ENCODE data around the gene LRMDA.

The LRMDA gene

DNA sequence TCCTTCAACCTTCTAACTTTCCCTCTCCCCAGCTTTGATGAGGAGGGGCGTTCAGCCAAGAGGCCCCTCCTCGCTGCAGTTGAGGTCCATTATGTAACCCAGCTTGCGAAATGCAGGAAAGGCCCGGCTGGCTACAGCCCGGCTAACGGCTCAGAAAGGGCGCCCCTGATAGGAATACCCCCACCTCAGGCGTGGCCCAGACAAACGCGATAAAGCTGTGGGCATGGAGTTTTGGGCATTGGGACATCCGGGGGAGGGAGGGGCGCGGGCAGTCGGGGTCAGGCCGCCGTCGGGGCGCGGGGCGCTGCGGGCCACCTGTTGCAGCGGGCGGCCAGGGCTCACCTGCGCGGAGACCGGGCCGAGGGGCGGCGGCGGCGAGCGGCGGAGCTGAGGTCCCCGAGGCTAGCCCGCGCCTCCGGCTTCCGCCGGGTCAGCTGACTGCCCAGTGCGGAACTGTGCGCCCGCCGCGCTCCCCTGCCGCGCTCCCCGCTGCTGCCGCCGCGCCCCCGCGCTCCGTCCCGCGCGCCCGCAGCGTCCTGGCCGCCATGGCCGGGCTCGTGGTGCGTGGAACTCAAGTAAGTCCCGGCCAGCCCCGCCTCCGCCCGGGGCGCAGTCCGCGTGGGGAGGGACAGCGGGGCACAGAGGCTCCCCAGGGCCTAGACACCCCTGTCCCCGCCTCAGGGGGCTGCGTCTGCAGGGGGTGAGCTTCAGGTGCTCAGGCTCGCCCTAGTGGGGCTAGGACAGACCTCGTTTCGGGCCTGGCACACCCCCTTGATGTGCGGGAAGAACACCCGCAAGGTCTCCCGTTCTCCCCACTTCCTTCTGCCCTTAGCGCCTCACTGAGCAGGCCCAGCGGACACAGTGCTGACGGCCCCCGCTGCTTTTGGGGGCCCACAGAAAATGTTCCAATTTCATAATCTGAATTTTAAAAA, at the start of gene LRMDA:
Gene LRMDA, plus strand, starts transcription at position 445 of the 932 bp plus-strand sequence.
- DNase-seq (ENCODE audit: low read depth in 2 of 2), result no peak

DNA sequence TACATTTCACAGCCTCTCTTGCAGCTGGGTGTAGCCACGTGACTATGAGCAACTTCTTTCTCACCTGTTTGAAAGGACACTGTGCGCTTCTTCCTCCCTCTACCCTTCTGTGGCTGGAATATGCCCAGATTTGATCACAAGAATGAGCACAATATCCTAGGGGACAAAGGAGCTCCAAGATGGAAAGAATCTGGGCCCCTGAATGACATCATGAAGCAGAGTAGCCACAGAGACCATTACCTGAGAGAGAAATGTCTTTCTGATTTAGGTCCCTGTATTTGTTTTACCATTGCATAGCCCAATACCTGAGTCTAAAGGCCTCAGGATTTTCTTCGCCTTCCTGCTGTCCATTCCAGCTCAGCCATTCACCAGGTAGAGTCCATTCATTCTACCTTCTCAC, 45.3 kb upstream of the LRMDA start:
- DNase-seq (ENCODE audit: low read depth in 2 of 2), result no peak

DNA sequence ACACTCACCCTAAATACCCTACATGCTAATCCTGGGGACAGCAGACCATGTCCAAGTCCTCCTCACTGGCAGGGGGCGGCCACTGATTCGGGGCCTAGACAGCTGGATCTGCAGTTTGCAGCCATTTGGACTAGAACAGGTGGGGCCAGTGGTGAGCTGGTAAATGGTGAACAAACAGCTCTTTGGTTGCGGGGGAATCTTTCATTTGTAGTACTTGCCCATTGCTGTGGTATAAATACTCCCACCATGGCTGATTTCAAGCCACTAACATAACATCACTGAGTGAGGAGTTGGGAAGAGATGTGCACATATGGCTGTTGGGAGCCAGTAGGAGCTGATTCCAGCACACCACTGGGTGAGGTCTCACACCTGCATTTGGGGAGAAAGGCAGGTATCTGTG, 43.3 kb upstream of the LRMDA start:
- DNase-seq (ENCODE audit: low read depth in 2 of 2), result no peak

DNA sequence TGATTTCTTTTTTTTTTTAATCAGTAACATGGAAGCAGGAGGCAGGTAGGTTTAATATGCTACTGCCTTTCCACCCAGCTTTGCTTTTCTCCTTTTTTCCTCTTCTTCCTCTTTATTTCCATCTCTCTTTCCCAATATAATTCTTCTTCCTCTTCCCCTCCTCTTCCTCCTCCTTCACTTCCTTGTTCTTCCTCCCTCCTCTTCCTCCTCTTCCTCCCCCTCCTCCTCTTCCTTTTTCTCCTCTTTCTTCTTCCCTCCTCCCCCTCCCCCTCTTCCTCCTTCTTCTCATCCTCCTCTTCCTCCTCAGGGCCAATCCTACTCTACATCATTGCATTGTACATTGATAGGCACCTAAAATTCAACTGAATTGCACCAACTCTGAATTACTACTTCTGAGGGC, 41.2 kb upstream of the LRMDA start:
- no peak for DNase-seq (ENCODE audit: low read depth in 2 of 2)

DNA sequence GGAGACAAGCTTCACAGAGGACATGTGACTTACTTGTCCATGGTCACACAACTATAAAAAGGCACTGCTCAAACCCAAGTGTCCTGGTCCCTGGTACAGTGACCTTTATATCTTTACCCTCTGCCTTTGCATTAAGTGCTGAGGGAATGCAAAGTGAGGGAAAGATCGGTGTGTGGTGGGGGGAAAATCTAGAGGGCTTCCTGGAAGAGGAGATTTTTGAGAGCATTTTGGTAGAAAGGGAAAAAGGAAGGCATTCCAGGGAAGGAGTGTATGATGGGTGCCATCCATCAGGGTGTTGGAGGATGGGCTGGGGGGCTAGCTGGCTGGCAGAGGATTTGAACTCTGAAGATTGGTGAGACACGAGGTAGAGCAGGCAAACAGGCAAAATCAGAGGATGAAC, 39.2 kb upstream of the LRMDA start:
- DNase-seq (ENCODE audit: low read depth in 2 of 2), result no peak

DNA sequence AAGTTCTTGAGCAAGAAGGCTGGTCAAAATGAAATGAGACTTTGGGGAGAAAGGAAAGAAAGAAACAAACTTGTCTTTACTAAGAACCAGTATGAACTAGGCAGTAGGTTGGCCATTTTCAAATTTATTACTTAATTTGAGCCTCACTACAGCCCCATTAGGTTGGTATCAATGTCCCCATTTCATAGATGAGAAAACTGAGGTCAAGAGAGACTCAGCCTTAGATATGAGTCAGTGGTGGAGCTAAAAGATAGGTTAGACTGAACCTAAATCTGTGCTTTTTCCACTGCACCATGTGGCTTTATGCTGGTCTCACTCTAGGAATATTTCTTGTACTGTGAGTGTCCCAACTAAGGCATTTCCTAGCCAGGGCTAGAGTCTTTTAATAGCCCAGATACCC, 38.7 kb upstream of the LRMDA start:
- DNase-seq (ENCODE audit: low read depth in 2 of 2), result no peak

DNA sequence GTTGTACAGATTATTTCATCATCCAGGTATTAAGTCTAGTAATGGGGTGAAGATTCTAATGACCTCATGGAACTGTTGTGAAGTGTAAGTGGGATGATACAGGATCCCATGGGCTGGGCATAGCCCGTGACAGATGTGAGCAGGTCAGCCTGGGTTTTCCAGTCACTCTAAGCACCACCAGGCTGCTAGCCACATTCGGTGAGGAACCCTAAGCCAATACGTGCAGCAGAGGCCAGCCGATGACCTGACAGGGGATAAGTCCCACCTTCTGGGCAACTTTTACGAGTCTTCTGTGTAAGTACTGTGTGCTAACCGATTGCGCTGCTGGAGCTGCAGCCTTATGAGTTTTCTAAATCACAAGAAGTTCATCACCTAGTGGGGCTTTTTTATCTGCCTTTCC, 37.2 kb upstream of the LRMDA start:
- no peak for DNase-seq (ENCODE audit: low read depth in 2 of 2)

DNA sequence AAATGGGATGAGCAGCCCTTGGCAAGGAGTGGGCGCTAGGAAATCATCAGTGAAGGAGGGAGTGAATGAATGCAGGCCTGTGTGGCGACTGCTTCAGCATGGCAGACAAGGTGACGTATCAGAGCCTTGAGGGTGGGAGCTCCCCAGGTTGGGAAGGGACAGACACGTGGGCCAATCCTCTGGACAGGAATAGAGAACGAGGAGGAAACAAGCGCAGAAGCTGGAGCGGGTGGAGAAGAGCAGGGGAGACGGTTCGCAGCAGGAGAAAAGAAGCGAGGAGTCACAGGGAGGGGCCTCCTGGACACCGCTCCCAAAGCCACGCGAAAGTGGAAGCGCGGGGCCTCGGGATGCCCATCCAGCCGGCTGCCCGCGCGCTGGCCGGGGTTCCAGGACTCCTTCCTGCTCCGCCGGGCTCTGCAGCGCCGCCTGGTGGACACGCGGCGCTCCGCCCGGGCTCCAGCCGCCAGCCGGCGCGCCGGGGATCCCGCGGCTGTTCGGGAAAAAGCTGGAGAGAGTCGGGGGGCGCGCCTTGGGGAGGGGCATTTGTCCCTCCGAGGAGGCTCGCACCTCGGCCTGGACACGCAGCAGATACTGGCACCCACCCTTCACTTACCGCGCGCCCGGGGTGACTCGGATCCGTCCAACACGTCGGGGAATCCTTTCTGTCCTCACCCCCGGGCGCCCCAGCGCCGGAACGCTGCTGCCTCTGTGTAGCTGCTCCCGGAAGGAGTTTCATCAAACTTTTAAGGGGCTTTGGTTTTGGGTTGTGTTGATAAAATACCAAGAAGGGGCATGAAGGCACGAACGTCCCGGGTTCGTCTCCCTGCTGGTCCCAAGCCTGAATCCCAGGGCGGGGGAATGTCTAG, 36.1 kb upstream of the LRMDA start:
- no peak for DNase-seq (ENCODE audit: low read depth in 2 of 2)

DNA sequence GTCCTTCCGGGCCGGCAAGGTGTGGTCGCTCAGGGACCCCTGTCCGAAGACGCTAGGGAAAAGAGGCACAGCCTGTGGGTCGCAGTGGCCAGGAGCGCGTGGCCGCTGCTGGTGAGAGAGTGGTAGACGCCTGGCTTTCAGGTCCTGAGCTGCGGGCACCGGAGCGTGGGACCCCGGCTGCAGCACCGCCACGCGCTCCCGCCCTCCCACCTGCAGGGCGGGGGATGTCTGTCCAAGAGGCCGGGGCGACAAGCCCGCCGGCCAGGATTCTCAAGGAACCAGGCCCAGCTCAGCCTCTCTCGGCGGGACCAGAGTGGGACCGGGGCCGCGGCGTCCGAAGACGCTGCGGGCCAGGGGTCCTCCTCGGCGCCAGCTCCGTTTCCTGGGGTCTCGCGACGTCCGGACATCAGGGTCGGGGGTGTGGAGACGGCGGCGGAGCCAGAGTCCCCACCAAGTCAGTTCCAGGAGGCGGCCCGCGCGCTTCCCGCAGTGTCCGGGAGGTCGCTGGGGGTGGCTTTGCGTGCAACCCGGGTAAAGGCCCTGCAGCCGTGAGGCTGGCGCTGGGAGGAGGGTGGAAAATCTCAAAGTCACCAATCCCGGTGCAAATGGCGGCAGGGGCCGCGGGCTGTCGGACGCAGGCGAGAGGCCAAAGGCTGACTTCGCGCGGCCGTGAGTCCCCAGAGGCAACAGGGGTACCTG, 35.3 kb upstream of the LRMDA start:
- no peak for DNase-seq (ENCODE audit: low read depth in 2 of 2)

DNA sequence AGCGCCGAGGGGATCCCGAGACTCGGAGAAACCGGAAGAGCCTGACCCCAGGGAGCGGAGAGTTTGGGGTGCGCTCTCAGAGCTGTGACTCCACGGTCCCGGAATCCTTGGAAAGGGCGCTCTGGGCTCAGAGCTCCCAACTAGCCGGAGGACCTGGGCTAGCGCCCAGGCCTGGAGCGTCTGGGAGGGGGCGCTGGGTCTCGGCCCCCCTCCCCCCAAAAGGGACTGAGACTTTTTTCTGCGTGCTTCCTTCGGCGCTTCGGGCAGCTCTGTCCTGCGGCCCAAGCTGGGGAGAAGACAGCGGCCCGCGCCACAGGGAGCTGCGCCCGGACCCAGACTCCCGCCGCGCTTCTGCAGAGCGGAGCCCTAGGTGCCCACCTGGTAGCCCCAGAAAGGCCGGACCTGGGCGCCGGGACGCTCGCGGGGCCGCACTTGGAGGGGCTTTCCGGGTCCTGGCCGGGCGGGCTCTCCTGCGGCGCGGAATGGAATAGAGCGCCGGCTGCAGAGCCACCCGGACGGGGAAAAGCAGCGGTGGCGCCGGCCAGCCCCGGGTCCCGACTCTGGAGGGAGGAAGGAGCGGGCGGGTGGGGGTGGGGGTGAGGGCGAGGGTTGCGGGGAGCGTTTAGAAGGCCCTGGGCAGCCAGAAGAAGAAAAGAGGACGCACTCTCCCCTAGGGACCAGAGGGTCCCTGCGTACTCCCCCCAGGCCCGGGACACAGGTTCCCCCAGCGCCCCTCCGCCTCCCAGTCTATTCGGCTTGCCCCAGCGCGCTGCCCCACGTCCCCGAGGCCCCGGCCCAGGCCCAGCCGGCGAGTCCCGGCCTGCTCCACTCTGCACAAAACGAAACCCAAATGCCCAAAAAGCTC, 34.6 kb upstream of the LRMDA start:
- no peak for DNase-seq (ENCODE audit: low read depth in 2 of 2)

DNA sequence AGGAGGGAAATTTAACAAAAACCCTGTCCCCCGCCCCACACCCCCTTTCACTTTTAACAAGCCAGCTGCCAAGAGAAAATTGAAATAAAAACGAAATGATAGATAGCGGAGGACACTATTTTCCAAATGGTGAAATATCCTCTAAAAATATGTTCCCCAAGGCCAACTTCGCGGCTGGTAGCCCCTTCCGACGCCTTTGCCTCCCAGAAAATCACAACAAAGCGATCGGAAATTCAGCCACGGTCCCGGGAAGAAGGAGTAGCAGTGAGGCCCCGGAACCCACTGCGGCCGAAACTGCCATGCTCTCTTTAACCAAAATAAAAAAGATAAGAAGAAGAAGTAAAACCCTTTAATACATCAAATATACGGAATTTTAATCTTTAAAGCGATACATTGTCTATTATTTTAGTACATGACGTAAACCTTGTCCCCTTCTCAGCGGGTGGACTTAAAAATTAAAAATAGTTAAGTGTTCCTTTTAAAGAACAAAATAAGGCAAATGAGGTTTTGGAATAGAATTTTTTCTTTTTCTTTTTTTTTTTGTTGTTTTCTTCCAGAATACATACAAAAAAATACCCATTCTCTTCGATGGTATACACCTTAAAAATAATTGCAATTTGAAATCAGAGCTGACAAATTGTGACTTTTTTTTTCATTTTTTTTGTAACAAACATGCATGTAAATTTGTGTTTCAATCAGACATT, 33.8 kb upstream of the LRMDA start:
- no peak for DNase-seq (ENCODE audit: low read depth in 2 of 2)

DNA sequence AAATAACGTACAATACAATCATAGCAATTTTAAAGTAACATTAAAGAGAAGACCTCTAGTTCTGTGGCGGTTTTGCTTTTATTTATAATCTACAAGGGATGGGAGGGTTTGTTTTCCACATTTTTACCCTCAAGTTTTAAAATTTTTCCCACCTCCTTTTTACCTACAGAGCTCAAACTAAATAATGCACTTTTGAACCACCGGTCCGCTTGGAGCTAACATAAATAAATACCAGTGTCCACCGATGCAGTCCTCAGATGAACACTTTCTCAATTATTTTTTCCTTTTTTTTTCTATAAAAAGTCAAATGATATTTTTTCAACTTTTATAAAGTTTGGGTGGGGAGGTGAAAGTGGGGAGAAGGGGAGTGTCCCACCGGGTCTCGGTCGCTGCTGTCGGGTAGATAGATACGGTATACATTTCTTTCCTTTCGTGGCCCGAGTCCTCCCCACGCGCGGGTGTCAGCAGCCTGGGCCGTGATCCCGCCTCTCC, 33.2 kb upstream of the LRMDA start:
- no peak for DNase-seq (ENCODE audit: low read depth in 2 of 2)

DNA sequence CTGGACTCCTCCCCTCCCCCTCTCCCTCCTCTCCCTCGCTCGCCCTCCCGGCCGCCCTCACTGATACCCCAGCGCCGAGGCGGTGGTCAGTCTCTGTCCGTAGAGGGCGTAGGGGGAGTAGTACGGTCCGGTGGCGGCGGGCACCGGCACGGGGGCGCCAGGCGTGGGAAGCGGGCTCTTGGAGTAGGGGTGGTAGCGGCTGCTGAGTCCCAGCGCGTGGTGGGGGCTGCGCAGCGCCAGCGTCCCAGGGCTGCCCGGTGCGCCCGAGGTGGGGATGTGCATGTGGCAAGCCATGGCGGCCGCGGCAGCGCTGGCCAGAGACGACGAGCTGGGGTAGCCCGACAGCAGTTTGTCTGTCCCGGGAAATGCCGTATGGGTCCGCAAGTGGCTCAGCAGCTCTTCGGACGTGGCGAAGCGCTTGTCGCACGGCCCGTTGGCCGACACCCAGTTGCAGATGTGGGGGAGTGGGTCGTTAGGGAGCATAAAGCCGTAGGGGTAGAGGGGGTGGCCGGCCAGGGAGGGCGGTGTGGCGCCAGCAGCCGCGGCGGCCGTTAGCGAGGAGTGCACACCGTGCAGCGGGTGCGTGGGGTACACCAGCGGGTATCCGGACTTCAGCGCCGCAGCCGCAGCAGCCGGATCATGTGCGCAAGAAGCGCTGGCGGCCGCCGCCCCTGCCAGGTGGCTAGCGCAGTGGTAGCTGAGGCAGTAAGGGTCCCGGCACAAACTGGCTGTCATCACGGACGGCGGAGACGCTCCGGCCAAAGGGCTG, 32.5 kb upstream of the LRMDA start:
- DNase-seq (ENCODE audit: low read depth in 2 of 2), result no peak

DNA sequence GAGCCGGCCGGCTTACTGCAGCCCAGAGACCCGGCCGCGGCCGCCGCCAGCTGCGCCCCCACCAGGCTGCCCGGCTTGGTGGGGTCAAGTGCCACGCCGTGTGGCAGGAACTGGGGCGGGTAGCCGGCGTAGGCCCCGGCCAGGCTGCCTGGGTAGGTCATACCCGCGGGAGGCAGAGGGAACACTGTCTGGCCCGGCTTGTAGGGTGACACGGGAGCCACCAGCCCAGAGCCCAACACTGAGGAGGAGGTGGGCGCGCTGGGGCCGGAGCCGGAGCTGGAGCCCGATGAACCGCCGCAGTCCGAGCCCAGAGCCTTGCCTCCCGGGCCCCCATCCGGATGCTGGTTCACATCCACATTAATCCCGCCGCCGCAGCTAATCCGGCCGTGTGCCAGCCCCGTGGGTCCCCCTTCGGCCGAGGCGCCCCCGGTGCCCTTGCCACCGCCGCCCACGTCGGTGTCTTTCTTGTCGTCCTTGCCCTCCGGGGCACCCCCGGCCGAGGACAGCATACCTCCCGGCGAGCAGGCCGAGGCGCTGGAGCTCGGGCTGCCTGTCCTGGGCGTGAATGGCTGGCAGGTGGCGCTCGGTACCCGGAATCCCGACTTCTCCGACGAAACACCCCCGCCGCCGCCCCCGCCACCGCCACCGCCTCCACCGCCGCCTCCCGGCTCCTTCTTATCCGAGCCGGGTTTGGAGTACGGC, 31.8 kb upstream of the LRMDA start:
- DNase-seq (ENCODE audit: low read depth in 2 of 2), result peak in 1 of 2 donors; percentile 18

DNA sequence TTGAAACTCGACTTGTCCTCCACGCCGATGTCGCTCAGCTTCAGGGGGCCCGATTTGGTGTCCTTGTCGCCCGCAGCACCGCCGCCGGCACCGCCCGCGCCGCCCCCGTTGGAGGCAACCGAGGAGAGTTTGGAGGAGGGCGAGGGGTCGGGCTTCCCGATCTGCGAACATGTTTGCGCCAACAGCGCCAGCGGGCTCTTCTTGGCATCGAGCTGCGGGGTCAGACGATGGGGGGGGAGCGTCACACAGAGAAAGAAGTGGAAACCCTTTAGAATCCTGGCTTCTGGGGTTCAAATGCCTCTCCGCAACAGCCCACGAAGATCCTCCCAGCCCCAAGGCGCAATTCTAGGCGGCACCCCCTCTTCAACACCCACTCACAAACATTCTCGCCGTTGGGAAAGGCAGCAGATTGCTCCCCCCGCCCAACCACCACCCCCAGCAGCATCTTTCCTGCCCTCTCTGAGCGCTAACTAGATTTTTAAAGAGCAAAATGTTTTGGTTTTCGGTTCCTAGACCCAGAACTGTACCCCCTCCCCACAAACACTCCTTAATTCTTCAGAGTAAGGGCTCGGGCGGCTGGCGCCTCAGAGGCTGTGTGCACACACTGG, 31.2 kb upstream of the LRMDA start:
- DNase-seq (ENCODE audit: low read depth in 2 of 2), result no peak

DNA sequence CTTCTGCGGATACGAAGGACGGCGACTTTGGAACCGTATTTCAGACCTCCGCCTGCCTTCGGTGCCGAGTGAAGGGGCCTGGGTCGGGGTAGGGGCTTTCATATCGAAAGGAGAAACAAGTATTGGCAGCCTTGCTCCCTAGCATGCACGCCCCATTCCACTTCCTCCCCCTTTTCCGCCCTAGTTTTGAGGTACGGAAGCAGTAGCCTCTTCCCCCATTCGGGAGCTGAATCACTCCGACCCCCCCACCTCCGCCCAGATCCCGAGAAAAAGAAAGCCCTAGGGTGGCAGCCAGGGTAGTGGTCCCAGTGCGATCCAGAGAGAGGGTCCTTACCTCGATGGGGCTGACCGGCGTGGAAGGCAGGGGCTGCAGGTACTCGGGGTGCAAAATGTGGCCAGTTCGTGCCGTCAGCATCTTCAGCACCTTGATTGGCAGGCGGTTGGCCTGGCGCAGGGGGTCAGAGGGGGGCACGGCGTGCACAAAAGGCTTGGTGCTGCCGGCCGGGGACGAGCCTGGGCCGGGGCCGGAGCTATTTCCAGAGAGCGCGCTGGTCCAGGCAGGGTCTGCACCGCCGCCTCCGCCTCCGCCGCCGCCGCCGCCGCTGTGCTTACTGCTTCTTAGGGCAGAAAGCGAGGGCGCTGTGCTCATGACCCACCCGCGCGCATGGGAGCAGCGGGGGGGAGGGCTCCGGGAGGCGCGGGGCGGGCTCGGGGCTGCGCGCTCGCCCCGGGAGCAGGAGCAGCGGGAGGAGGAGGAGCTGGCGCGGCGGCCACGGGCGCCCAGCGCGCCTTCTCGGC, 30.5 kb upstream of the LRMDA start:
- DNase-seq (ENCODE audit: low read depth in 2 of 2), result no peak

DNA sequence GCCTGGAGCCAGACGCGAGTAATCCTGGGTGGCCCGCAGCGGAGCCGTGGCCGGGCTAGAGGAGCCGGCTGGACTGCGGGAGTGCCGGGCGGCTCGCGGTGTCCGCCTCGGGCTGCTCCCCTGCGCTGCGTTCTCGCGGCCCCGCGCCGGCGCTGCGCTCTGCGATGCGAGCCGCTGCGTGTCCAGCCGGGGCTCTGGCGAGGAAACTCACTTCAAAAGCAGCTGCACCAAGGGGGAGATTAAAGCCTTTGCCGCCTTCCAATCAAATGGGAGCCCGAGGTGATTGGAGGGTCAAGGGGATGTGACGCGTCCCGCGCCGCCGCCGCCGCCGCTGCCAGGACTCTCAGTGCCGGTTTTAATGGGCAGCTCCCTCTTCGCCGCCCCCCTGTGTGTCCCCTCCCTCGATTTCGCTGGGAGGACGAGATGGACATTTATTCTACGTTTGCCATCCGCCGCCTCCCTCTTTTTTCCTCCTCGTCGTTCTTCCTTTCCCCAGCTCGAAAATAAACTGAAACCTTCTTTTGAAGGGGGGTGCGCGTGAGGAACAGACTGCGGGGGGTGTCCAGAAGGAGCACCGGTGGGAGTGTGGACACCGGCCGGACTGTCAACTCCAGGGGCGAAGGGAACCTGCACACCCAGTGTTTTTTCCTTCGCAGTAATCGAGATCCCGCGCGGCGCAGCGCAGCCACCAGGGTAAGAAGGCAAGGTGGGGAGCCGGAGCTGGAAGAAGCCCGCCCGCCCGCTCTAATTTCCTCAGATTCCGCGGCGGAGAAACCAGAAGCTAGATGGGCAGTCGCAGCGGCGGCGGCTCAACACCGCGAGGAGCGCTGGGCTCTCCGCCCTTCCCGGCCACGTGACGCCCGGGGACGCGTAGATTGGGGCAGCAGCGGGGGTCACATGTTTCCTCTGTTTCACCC, 29.6 kb upstream of the LRMDA start, which contains the start of gene ZNF503:
Gene ZNF503, minus strand, starts transcription at position 196 of the 917 bp plus-strand sequence. CDS start 345 bp downstream, outside the sequence.
- peak in 1 of 2 donors; percentile 15 for DNase-seq (ENCODE audit: low read depth in 2 of 2)
